ENCODE measurements around the gene SEPTIN10.

DNA sequence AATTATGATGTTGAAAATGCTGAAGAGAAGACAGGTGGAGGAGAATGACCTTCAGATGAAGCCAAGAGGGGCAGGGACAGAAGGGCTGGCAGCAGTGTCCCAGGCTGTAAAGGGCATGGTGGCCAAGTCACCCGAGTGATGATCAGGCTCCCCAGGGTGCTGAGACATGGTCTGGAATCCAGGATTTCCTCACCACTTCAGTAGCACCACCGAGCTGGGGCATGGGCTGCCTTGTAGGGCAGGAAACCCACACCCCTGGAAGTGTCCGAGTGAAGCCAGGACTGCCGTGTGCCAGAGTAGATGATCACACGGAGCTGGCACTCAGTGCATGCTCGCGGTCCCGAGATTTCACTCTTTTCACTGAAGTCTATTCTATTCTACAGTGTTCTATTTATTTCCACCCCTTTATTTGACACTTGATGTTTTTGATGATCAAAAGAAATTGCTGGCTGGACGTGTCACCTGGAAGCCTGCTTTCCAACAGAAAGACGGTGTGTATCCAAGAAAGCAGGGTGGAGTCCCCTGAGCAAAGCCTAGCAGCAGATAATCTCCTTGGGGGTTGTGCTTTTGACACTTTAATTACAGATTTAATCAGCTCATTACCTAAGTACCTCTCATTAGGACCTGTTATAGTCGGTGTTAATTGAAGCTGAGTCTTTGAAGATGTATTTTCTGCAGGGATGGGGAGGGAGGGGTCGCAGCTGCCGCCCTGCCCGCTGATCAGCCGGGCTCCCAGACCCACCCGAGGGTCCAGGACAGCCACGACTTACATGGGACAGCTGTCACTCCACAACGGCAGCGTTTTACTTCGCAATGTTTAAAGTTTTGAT lies 92.3 kb downstream of the SEPTIN10 start:
- TF ChIP-seq POLR2A (IDR thresholded peaks at IDR 0.05) = no peak
- no peak for TF ChIP-seq POLR2AphosphoS5 (IDR thresholded peaks at IDR 0.05)
- no peak for TF ChIP-seq CTCF (IDR thresholded peaks at IDR 0.05)
- no peak for TF ChIP-seq EP300 (IDR thresholded peaks at IDR 0.05; ENCODE audit: low read depth)
